ENCODE results near the gene SBF2. TPM values are rescaled to one million over a fixed set of nuclear protein-coding genes. Genes with fewer than 3 reads are reported as not detected.
A peak's percentile ranks its signal among the peaks of the same experiment; 100 is the strongest.

The SBF2 gene
- total and polyA plus RNA-seq, 11 donors = 10.4 to 33.9 (median 20.9) TPM

DNA sequence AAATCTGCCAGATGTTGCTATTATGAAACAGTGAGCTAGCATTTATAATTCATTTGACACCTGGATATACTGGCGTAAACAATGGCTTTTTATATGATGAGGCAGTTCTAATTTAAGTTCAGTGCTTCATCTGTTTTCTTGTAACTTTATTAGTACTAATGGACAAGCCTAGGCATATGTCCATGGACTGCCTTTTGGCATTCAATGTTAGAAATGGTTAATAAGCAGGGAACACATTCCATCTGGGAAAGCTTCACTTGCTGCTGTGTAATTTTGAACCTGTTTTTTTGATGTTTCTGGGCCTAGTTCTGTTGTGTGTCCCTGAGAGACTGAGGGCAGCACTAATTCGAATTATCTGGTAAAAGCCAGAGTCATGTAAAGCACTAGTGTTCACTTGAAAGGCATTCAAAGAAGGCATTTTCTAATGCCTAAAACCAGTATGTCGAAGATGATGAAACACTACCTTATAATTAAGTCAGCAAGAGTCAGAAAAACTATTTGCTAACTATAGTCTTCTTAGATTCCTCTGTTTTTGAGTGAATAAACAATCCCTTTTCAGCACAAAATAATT is 491.6 kb downstream of the SBF2 start:
- 28 to 39% (median 33%) methylated on average over 3 of the region's 3 CpGs for WGBS, 4 donors
- TF ChIP-seq POLR2A (IDR thresholded peaks at IDR 0.05) = no peak
- TF ChIP-seq, protein P1, sequence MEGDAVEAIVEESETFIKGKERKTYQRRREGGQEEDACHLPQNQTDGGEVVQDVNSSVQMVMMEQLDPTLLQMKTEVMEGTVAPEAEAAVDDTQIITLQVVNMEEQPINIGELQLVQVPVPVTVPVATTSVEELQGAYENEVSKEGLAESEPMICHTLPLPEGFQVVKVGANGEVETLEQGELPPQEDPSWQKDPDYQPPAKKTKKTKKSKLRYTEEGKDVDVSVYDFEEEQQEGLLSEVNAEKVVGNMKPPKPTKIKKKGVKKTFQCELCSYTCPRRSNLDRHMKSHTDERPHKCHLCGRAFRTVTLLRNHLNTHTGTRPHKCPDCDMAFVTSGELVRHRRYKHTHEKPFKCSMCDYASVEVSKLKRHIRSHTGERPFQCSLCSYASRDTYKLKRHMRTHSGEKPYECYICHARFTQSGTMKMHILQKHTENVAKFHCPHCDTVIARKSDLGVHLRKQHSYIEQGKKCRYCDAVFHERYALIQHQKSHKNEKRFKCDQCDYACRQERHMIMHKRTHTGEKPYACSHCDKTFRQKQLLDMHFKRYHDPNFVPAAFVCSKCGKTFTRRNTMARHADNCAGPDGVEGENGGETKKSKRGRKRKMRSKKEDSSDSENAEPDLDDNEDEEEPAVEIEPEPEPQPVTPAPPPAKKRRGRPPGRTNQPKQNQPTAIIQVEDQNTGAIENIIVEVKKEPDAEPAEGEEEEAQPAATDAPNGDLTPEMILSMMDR (IDR thresholded peaks at IDR 0.05) = no peak
- intact Hi-C loops (cut with DNase I) = loop anchor here in 1 of 10 donors (5.0 kb wide), 1 partner anchor 45 kb away; no protein-coding TSS in a partner anchor
- Histone ChIP-seq H3K4me3 (no peak overlapping the region), H3K27me3 (no peaks in the 10 kb centered on the region), H3K27ac (peak overlapping the region; percentile 21 to 78 (median 66)), H3K9me3 (no peaks in the 10 kb centered on the region), H3K36me3 (peaks cover 0 to 29% (median 12%) of the 10 kb centered on the region in 9 donors), H3K4me1 (peaks cover 2 to 39% (median 28%) of the 10 kb centered on the region in 12 donors)
- ATAC-seq (peak; percentile 60 to 90 (median 83)), DNase-seq (no peak)

DNA sequence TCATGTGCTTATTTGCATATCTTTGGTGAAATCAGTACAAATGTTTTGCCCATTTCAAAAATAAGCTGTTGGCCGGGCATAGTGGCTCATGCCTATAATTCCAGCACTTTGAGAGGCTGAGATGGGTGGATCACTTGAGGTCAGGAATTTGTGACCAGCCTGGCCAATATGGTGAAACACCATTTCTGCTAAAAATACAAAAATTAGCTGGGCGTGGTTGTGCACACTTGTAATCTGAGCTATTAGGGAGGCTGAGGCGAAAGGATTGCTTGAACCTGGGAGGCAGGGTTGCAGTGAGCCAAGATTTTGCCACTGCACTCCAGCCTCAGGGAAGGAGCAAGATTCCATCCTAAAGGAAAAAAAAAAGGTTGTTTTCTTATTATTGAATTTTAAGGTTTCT is 494.1 kb downstream of the SBF2 start:
- 90 to 97% (median 94%) methylated on average over 3 of the region's 3 CpGs for WGBS, 4 donors
- Histone ChIP-seq H3K27ac (no peak overlapping the region), H3K4me3 (no peak overlapping the region), H3K36me3 (peaks cover 0 to 17% (median 5%) of the 10 kb centered on the region in 9 donors), H3K4me1 (peaks cover 2 to 47% (median 28%) of the 10 kb centered on the region in 12 donors), H3K9me3 (no peaks in the 10 kb centered on the region), H3K27me3 (no peaks in the 10 kb centered on the region)
- DNase-seq = no peak
- intact Hi-C loops (cut with DNase I) = loop anchor here in 1 of 10 donors (5.0 kb wide), 1 partner anchor 43 kb away; no protein-coding TSS in a partner anchor
- ATAC-seq = no peak
- TF ChIP-seq POLR2A (IDR thresholded peaks at IDR 0.05) = no peak
- TF ChIP-seq, protein P1 (IDR thresholded peaks at IDR 0.05) = no peak

DNA sequence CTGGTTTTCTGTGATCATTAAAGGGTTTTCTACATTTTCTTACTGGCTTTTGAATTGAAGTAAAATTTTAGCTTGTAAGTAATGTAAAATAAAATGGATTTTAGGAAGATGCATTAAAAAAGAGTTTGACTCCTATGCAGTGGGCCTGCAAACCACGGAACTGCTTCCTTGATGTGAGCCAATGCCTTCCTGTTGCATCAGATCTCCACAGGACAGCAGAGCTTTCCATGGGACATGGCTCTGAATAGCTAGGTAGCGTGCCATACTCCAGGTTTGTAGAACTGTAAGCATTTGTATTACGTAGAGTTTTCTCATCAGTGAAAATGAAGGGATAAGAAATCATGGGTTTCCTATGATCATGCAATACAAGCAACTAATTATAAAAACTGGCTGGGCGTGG is 496.7 kb downstream of the SBF2 start:
- WGBS, 4 donors = 84 to 94% (median 93%) methylated on average over 4 of the region's 4 CpGs

DNA sequence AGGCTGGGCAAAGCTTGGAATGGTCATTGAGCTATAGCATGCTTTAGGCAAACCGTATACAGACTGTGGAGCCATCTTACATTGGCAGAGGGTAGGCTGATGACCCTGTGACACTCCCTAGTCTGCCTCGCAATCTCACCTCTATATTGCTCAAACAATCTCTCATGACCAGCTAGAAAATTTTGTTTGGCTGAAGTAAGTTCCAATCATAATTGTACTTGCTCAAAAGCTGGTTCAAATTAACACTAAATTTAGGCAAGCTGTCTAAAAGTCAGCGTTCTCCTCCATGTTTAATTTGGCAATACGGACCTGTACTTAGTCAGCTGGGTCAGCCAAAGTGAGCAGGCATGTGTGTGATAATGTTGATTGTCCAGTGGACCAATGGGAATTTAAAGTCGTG is 497.2 kb downstream of the SBF2 start:
- peaks cover 0 to 17% (median 11%) of the 10 kb centered on the region in 9 donors for H3K36me3 ChIP-seq
- peaks cover 0 to 18% (median 4%) of the 10 kb centered on the region in 12 donors for H3K4me1 ChIP-seq
- H3K4me3 ChIP-seq = no peak overlapping the region
- TF ChIP-seq, protein P1 (IDR thresholded peaks at IDR 0.05) = no peak
- TF ChIP-seq POLR2A (IDR thresholded peaks at IDR 0.05) = no peak
- H3K9me3 ChIP-seq = no peaks in the 10 kb centered on the region
- peak overlapping the region in 2 of 12 donors; percentile 10 to 26 for H3K27ac ChIP-seq
- no peak for DNase-seq
- WGBS, 4 donors = 75 to 91% (median 87%) methylated on average over 5 of the region's 5 CpGs
- H3K27me3 ChIP-seq = no peaks in the 10 kb centered on the region
- intact Hi-C loops (cut with DNase I) = no loop called here
- ATAC-seq = peak in 2 of 4 donors; percentile 33 to 61

More for the DNA sequence above, 496.7 kb downstream of the SBF2 start:
- Histone ChIP-seq H3K4me1 (peaks cover 2 to 22% (median 8%) of the 10 kb centered on the region in 12 donors), H3K36me3 (peaks cover 0 to 17% (median 11%) of the 10 kb centered on the region in 9 donors), H3K27ac (no peak overlapping the region), H3K27me3 (no peaks in the 10 kb centered on the region), H3K4me3 (no peak overlapping the region), H3K9me3 (no peaks in the 10 kb centered on the region)
- intact Hi-C loops (cut with DNase I) = no loop called here
- DNase-seq = no peak
- TF ChIP-seq POLR2A (IDR thresholded peaks at IDR 0.05) = no peak
- TF ChIP-seq, protein P1 (IDR thresholded peaks at IDR 0.05) = no peak
- no peak for ATAC-seq
